ENCODE results near the gene BMPR1A.
A peak's percentile ranks its signal among the peaks of the same experiment; 100 is the strongest.

The BMPR1A gene

GRCh38 chr10:86867149-86867548 is 110.7 kb downstream of the BMPR1A start:
- TF ChIP-seq CTCF (conservative IDR thresholded peaks at IDR 0.05): no peak
- no peak overlapping the region for H3K27ac ChIP-seq

GRCh38 chr10:86868353-86868752 is 111.9 kb downstream of the BMPR1A start:
- no peak for TF ChIP-seq CTCF (conservative IDR thresholded peaks at IDR 0.05)
- no peak overlapping the region for H3K27ac ChIP-seq

- no peak for TF ChIP-seq CTCF (conservative IDR thresholded peaks at IDR 0.05)
- H3K27ac ChIP-seq: no peak overlapping the region
Measured at GRCh38 chr10:86870679-86871078, 114.3 kb downstream of the BMPR1A start.

- H3K27ac ChIP-seq: no peak overlapping the region
Measured at GRCh38 chr10:86871563-86872183, 115.3 kb downstream of the BMPR1A start.

GRCh38 chr10:86872757-86873156 is 116.3 kb downstream of the BMPR1A start:
- no peak overlapping the region for H3K27ac ChIP-seq
- TF ChIP-seq CTCF (conservative IDR thresholded peaks at IDR 0.05): no peak

More at GRCh38 chr10:86871563-86872183, 115.3 kb downstream of the BMPR1A start:
- TF ChIP-seq CTCF (conservative IDR thresholded peaks at IDR 0.05): no peak

GRCh38 chr10:86876748-86877147 is 120.3 kb downstream of the BMPR1A start:
- H3K27ac ChIP-seq: no peak overlapping the region
- TF ChIP-seq CTCF (conservative IDR thresholded peaks at IDR 0.05): no peak

- no peak for TF ChIP-seq CTCF (conservative IDR thresholded peaks at IDR 0.05)
- H3K27ac ChIP-seq: peak overlapping the region; percentile 68
Measured at GRCh38 chr10:86878983-86879713, 122.7 kb downstream of the BMPR1A start.

Measured in VCaP (cell line).